AG04450 (cell line): ENCODE results near the gene METRN. TPM values are rescaled to one million over a fixed set of nuclear protein-coding genes. Genes with fewer than 3 reads are reported as not detected.

ENCODE experiments used
- CTCF ChIA-PET: fragments of 300-600, 350-600 bp; formaldehyde crosslinking; extraction: SDS; loops from one replicate; lab custom pipeline; 2022; ENCODE audit warnings: antibody characterized with exemption, inconsistent platforms; lab: Charles Lee
- POLR2A ChIA-PET: fragments of 350-600 bp; formaldehyde crosslinking; extraction: SDS; loops from one replicate; lab custom pipeline; 2021; ENCODE audit warnings: antibody characterized with exemption, inconsistent platforms; lab: Yijun Ruan, JAX
- DNase-seq: peaks from one replicate; pipeline ENCODE4 v3.0.0-alpha.2; 2011; ENCODE audit warnings: low read depth, low spot score
- H3K27ac ChIP-seq: one replicate; pipeline ENCODE4 v1.5.1; 2012; ENCODE audit warnings: low read depth, low read length, control low read depth
- H3K27me3 ChIP-seq: one replicate; pipeline ENCODE4 v1.6.0; 2012; ENCODE audit warnings: low read length; ENCODE audit not compliant: control insufficient read depth, insufficient read depth
- H3K4me3 ChIP-seq: 2 replicates; pipeline ENCODE4 v1.5.1; 2011; ENCODE audit warnings: mild to moderate bottlenecking, low read depth, low read length, control low read depth
- H3K9me3 ChIP-seq: 2 replicates; pipeline ENCODE4 v1.5.1; 2012; ENCODE audit warnings: low read length; ENCODE audit not compliant: control insufficient read depth, insufficient read depth
- CTCF ChIP-seq: IDR thresholded peaks from 2 replicates; pipeline ENCODE4 v1.5.1; 2011; ENCODE audit warnings: low read depth, low read length, control low read depth, inconsistent platforms
- polyA plus RNA-seq: library from polyadenylated mRNA; depleted of rRNA; stranded (reverse); fragments of >200 nt; gene quantifications from 2 replicates; pipeline ENCODE4 v1.2.3, GENCODE V29; 2011

METRN gene
- polyA plus RNA-seq, 1 experiment: 20.0 TPM

DNA sequence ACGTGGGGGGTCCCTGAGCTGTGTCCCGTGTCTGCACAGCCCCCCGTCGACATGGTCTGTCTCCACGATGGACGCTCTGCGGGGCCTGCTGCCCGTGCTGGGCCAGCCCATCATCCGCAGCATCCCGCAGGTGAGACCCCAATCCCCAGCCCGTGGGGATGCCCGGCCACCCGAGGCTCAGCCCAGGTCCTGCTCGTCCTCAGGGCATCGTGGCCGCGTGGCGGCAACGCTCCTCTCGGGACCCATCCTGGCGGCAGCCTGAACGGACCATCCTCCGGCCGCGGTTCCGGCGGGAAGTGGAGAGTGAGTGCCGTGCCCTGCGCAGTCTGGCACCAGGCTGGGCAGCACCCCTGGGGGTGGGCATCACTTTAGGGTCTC, 50.6 kb downstream of the METRN start:
- no peak for TF ChIP-seq CTCF
- peaks cover 5% of the 10 kb centered on the region for H3K27me3 ChIP-seq
- POLR2A ChIA-PET: no interaction called here
- no peaks in the 10 kb centered on the region; the same call in 1 of the 2 replicates for H3K9me3 ChIP-seq
- CTCF ChIA-PET: no interaction called here
- no peak overlapping the region for H3K4me3 ChIP-seq
- H3K27ac ChIP-seq: no peak overlapping the region
- DNase-seq: no peak

- DNase-seq: no peak
- Histone ChIP-seq H3K4me3 (no peak overlapping the region), H3K9me3 (no peaks in the 10 kb centered on the region; the same call in 1 of the 2 replicates), H3K27me3 (peaks cover 3% of the 10 kb centered on the region), H3K27ac (no peak overlapping the region)
- POLR2A ChIA-PET: no interaction called here
- CTCF ChIA-PET: interaction anchor here (0.5 kb wide), 1 partner anchor 26 kb away, joined by 6 read pairs; no protein-coding TSS in a partner anchor
- no peak for TF ChIP-seq CTCF
Measured at GRCh38 chr16:766008-766819, 51.3 kb downstream of the METRN start.

DNA sequence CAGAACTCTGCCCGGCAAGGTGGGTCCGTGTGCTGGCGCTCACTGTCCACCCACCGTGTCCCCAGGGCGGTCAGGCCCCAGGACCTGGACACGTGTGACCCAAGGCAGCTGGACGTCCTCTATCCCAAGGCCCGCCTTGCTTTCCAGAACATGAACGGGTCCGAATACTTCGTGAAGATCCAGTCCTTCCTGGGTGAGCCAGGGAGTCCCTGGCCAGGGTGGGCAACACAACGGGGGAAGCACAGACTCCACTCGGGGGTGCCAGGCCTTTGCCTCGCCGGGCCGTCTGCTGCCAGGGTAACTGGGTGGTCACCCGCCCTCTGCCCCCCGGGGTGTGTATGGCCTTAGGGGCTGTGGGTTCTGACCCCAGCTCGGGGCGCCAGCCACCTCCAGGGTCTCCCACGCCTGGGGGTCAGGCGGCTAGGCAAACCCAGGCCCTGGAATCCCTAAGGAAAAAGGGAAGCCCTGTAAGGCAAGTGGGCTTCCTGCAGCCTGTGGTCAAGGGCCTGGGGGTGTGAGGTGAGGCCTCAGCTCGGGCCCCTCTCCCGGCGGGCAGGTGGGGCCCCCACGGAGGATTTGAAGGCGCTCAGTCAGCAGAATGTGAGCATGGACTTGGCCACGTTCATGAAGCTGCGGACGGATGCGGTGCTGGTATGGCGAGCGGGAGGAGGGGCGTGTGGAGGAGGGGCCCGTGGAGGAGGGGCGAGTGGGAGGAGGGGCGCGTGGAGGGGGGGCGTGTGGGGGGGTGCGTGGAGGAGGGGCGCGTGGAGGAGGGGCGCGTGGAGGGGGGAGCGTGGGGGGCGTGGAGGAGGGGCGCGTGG, 52.1 kb downstream of the METRN start:
- Histone ChIP-seq H3K27me3 (no peaks in the 10 kb centered on the region), H3K4me3 (no peak overlapping the region), H3K27ac (no peak overlapping the region), H3K9me3 (no peaks in the 10 kb centered on the region; the same call in 1 of the 2 replicates)
- CTCF ChIA-PET: no interaction called here
- POLR2A ChIA-PET: no interaction called here
- no peak for TF ChIP-seq CTCF
- DNase-seq: no peak

GRCh38 chr16:767743-768235, 52.9 kb downstream of the METRN start:
- POLR2A ChIA-PET: no interaction called here
- no peak overlapping the region for H3K27ac ChIP-seq
- CTCF ChIA-PET: no interaction called here
- no peak for DNase-seq
- H3K9me3 ChIP-seq: no peaks in the 10 kb centered on the region; the same call in 1 of the 2 replicates
- no peaks in the 10 kb centered on the region for H3K27me3 ChIP-seq
- no peak for TF ChIP-seq CTCF
- H3K4me3 ChIP-seq: no peak overlapping the region
